Kidney capillary endothelial cell (primary cell): Measurements from ENCODE around the gene SMIM13.

Experiments
- DNase-seq: peaks from one replicate; pipeline ENCODE4 v3.0.0-alpha.2; 2018; ENCODE audit warnings: low spot score

Gene SMIM13

DNA sequence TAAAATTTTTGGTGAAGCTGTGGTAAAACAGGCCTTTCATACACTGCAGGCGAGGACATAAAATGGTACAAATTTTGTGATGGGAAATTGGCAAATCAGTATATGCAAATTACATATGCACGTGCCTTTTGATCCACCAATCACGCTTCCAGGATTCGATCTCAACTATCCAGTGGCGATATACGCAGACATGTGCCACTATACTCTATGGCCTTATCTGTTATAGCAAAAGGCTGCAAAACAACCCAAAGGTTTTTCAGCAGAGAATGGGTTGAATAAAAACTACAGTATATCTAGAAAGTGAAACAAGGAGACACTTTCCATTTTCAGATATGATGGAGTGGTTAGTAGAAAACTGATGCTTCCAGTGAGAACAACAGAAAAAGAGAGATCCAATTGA, 59.8 kb downstream of the SMIM13 start:
- DNase-seq: no peak

DNA sequence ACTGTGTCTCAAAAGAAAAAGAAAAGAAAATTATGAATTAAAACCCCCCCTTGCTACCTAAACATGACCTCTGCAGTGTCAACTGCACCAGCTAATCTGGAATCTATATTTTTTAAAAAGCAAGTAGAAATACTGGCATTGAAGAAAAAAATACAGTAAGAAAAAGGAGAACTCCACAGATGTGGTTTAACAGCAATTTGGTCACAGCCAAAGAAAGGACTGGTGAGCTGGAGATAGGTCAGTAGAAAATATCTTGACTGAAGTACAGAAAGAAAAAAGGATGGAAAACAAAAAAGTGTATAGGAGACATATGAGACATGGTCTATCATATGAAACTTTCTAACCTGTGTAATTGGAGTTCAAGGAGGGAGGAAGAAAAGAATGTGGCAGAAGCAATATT, 62.0 kb downstream of the SMIM13 start:
- no peak for DNase-seq

- DNase-seq: no peak
Observed at GRCh38 chr6:11160199-11160598, 66.6 kb downstream of the SMIM13 start.

DNA sequence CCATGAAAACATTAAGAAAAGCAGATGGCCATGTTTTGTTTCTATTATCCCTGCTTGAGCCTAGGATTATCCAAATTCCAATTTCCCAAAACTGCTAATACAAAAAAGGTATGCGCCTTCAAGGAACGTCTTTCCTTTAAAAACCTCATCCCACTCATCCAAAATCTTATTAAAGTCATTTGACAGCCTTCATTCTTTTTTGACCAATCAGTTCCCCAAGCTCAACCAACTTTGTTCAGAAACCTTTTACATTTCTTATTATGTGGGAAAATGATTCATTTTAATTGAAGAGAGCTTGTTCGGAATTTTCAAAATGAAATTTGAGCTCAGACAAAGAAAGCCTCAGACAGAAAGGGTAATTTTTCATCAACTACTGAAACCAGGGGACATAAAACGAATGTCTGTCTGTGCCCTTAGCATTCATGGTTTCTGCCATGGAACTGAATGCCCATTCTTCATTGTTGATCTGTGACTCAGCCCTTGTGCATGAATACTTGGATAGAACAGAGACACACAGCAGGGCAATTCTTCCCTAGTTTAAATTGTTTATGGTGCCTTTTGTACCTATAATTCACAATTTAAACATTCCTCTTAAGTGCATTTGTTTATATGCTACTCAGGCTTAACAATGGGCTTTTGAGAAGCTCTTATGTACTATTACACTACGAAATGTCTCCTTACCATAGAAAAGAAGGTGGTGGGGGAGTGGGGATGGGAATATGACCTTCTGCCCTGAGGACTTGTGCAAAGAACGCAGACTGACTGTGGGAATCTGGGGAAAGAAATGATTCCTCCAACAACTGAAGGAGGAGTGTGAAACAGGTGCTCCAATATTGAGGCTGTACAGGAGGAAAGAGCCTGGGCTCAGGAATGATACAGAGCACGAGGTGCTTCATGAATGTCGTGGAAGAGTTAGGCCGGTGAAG, 67.7 kb downstream of the SMIM13 start:
- DNase-seq: peak; percentile 16

GRCh38 chr6:11162262-11162661, 68.6 kb downstream of the SMIM13 start:
- DNase-seq: no peak

DNA sequence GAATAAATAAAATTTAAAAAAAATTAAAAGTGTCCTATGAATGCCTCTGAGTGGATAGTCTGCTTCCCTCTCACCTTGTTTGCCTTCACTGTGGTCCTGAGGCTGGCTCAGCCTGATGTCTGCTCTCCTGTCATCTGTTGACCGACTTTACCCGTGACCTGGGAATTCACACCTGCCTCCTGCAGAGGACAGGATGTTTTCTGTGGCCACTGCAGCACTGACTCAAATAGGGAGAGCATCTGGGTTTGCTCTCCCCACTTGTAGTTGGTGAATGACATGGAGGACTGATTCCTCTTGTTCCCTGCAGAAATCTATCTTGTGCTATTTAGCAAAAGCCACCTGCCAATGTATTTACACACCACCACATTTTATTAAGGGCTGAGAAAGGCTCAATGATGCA, 70.3 kb downstream of the SMIM13 start:
- no peak for DNase-seq

- DNase-seq: no peak
Observed at GRCh38 chr6:11164717-11165646, 71.3 kb downstream of the SMIM13 start.

- DNase-seq: no peak
Observed at GRCh38 chr6:11166948-11167347, 73.3 kb downstream of the SMIM13 start.

DNA sequence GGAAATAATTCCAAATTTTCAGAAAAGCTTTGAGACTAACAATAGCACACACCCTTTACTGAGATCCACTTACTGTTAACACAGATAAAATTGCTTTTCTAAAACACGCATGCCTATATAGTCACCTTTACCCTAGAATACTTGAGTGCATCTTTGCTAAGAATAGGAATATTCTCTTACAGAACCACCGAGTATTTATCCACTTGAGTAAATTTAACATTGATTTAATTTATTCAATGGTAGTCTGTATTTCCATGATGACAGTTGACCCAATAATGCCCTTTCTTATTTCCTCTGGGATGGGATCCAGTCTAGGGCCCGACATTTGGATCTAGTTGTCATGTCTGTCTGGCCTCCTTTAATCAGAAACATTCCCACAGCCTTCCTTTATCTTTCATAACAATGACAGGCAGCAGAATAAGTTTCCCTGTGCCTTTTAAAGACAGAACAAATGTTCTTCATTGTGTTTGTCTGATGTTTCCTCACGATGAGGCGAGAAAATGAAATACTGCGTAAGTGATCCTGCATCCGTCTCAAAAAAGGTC, 74.5 kb downstream of the SMIM13 start:
- no peak for DNase-seq

- no peak for DNase-seq
Observed at GRCh38 chr6:11171952-11172351, 78.3 kb downstream of the SMIM13 start.

GRCh38 chr6:11172501-11173327, 79.1 kb downstream of the SMIM13 start:
- DNase-seq: peak; percentile 47

DNA sequence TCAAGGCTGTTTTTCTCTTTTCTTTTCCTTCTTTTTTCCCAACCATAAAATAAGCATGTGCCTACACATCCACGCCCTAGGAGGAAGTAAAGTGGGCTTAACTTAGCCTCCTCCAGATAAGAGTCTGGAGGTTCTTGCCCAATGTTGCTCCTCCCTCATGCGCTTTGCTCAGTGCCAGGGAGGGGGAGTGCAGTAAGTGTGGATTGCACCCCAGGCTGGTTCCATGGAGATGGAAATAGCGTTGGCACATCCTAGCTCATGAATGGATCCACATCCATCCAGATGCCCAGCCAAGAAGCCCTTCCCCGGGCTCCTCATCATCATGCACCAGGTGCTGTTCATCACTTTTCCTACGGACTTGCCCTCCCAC, 80.6 kb downstream of the SMIM13 start:
- no peak for DNase-seq

GRCh38 chr6:11177271-11177670, 83.6 kb downstream of the SMIM13 start:
- no peak for DNase-seq

GRCh38 chr6:11179088-11179418, 85.4 kb downstream of the SMIM13 start:
- no peak for DNase-seq

DNA sequence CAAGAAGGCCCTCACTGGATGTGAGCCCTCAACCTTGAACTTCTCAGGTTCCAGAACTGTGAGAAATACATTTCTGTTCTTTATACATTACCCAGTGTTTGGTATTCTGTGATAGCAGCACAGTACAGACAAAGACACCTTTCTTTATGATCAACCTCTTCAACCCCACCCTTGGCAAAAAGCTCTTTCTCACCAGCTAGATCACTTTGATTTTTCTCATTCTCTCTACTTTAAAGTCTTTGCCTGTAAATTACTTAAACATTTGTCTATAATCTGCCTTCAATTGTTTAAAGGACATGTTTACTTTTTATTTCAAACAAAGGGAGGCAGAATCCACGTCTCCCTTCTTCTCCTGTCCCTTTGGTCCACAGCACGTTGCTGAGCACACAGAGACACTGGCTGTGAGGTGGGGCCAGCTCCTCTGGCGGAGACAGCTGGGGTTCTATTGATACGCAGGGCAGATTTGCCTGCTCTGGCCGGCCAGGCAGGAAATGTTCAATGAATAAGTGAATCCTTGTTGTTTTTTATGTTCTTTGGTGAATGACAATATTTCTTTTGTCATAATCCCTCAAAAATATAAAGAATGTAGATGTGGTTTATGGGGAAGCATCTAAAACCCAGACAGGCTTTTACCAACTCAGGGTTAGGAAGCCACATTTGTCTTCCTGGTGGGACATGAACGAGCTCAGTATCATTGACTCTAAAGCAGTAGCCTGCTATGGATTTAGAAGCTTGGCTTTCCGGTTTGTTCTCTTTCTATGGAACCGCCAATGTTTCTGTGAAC, 86.0 kb downstream of the SMIM13 start:
- no peak for DNase-seq

DNA sequence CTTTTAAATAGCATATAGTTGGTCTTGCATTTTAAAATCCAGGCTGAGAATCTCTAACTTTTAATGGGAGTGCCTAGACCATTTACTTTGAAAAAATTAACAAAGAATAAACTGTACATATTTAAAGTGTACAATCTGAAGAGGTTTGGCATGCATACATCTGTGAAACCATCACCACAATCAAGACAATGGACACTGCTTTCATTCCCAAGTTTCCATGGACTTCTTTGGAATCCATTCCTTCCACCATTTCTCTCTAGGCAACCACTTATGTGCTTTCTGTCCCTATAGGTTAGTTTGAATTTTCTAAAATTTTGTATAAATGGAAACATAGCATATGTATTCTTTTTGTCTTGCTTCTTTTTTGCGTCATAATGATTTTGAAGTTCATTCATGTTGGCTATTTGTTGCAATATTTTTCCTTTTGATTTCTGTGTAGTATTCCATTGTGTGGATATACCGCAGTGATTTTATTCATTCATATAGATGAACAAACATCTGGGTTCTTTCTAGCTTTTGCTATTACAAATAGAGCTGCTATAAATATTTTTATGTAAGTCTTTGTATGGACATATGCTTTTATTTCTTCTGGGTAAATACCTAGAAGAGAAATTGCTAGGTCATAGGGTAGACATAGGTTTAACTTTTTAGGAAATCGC, 88.0 kb downstream of the SMIM13 start:
- DNase-seq: no peak

DNA sequence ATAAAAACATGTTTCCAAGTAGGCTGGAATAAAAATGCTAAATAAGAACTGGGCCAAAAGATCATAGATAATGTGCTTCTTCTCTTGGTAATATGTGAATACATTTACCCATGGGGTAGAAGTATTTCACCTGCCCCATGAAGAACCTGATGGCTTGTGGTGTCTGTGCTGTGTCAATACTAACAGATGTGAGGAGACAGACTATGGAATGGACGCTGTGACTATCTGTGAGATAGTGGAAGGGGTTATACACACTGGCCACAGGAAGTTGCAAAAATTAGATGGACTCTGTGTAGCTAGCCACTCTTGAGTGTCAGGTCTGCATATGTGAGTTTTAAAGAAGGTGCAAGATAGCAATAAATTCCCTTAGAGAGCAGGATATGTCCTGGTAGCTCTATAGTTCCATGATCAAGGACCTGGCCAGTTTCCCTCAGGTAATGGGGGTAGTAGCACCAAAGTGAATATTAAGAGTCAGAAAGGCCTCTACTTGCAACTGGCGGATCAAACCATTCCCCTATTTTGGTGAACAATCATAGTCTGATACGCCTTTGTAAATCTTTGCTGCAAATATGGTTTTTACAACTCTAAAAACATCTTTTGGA, 90.2 kb downstream of the SMIM13 start:
- no peak for DNase-seq

DNA sequence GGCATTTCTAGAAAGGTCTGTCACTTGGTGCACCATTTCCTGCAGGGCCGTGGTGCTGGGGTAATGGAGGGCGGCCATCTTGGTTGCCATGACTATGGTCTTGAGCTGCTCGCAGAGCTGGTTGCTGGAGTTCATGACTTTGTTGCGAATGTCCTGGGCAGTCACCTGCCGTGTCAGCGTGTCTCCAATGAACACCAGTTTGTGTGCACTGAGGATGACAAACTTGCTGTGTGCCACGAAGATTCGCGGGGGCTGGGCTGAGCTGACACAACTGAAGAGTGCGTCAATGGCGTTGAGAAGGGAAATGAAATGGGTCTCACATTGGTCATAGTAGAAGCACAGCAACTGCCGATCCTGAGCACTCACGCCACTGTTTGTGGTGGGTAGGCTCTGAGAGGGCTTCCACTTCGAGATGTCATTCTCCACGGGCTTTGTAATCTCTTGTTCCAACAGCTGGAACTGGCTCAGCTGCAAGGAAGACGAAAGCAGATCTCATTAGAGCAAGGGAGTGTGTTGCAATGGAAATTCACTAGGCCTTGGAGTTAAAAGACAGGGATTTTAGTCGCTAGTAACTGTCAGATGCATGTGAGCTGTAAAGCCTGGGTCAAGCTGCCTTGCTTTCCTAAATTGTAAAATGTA, 91.7 kb downstream of the SMIM13 start:
- no peak for DNase-seq

DNA sequence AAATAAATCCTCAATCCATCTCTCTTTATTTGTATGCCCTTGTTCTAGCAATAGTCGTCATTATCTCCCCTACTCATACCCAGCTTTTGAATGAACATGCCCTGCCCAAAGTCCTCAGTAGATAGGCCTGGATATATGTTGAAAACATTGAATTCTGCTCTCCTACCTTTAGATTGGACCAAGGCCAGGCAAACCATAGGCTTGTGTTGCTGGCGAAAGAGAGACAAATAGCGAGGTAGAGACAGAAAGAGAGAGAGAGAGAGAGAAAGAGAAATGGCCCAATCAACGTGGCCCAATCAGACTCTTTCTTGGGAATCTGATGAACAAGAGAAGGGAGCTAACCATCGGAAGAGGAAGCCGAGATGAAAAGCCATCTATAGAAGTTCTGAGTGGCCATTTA, 93.7 kb downstream of the SMIM13 start:
- no peak for DNase-seq
